Germinal center (tissue), 1 donor: ENCODE results near the gene ZBTB38.
A peak's percentile ranks its signal among the peaks of the same experiment; 100 is the strongest.

Source experiments
- DNase-seq: peaks from one replicate; pipeline ENCODE4 v3.0.0; 2012; ENCODE audit warnings: mixed read lengths, low spot score

Gene ZBTB38

DNA sequence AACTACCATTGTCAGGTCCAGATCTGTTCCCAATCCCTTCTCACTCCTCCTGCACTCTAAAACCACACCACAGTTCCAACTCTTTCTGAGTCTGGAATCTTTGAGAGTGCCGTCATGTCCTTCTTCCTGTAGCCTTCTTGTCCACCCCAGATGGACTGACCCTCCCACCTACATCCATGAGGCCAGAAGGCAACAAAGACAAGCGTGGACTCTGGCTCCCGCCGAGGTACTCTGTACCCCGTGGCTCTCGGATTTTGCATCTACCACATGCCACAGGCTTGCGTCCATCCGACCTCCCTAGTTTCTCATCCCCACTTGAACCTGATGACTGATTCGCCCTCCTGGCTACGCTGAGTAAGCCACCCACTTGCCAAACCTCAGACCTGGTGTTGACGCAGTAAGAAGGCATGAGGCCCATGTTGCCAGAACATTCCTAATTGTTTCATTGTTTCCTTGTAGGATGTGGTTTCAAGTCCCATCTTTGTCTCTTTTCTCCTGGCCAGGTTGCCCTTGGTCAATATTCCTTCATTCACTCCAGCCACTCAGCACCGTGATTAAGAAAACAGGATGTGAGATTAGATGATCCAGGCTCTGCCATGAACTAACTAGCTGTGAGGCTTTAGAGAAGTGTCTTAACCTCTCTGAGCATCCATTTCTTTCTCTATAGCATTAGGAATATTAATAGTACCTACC lies 1.1 kb upstream of the ZBTB38 start:
- DNase-seq: no peak

DNA sequence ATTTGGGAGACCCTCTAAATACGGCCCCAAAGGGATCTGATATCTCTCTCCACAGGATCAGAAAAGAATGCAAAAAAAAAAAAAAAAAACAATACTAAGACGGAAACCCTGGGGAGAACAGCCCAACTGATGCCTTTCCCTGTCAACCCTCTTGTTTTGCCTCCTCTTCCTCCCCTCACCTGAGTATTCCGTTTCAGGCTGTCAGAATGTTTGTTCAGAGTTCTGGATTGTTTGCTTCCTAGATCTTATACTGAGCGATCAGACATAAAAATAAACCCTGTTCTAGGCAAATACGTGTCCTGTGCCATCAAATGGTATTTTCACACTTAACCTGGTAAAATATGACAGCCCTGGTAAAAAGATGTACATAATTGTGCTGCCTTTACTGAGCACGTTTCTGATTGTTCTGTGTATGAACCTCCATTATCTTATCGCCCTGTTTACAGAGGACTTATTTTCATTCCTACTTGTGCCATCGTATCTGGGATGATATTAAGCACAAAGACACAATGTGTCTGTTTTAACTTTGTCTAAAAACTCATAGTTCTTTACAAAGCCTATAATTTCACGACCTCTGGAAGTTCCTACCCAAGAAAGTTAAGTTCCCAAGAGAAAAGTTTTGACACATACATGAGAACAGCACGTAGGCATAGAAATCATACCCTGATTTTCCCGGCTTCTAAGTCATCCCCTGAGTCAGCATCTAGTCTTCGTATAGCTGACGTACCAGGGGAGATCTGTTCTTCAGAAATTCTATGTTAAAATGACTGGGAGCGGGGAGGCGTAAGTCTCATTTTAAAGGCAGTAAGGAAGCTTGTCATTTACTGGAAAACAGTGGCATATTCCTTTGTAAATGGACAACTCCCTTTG lies 856 bp downstream of the ZBTB38 start:
- no peak for DNase-seq

DNA sequence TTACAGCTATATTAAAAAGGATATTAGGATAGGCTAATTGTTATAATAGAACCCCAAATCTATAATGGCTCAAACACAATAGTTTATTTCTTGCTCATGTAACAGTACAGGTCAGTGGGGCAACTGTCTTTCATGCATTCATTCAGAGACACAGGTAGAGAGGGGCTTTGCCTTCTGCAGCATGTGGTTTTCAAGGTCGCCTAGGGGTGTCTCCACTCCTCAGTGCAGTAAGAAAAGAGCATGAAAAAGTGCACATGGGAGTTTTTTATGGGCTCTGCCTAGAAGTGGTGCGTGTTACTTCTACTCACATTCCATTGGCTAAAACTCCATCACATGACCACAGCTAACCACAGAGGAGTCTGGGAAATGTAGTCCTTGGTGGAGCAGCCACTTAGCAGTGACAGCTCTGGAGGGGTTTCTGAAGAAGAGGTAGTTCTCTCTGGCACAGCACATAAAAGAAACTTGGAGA lies 1.8 kb downstream of the ZBTB38 start:
- peak; percentile 90 for DNase-seq

DNA sequence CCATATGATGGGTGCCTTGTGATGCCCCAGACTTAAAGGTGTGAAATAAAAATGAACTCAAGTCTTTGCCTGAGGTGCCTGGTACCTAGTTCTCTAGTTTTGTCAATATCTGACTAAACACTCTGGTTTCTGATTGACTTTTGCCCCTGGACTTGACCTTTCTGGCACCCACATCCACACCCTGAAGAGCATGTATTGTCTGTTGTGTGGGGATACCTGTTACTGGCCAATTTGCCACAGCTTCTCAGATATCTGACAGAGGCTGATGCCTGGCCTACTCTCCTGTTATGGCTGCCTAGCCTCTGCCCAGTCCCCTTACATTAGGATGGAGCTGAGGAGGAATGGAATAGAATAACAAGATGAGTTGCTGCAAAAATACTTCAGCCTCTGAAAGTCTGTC lies 3.6 kb downstream of the ZBTB38 start:
- DNase-seq: no peak

DNA sequence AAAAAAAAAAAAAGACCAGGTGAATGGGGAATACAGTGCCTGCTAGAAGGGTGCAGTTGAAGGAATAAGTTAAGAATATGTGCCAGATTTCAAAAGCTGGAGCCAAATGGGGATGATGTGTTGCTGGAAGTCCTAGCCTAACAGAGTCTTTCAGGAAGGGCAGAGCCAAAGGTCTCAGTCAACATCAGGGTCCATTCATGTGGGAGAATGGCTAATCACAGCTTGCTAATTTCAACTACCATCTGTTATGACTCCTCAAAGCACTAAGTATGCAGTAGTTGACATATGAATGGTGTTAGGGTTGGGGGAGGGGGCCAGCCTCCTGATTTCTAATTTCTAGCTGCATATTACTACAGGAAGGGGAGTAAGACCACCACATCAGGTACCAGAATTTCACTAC lies 4.4 kb downstream of the ZBTB38 start:
- DNase-seq: no peak

DNA sequence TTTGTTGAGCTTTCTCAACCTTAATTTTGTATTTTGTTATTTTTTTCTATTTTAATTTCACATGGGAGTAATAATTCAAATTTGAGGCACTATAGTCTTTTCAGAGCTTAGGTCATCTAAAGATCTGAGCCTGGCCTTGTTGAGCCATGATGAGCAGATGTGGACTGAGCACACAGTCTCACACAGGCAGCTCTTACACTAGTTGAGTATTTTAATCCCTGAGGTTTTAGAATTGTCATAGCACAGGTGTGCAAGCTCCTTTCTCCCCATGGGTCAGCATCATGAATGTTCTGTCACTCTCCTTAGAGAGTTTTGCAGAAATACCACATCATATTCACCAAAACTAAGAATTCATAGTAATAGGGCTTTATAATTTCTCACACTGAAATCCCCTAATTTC lies 4.9 kb downstream of the ZBTB38 start:
- DNase-seq: no peak

DNA sequence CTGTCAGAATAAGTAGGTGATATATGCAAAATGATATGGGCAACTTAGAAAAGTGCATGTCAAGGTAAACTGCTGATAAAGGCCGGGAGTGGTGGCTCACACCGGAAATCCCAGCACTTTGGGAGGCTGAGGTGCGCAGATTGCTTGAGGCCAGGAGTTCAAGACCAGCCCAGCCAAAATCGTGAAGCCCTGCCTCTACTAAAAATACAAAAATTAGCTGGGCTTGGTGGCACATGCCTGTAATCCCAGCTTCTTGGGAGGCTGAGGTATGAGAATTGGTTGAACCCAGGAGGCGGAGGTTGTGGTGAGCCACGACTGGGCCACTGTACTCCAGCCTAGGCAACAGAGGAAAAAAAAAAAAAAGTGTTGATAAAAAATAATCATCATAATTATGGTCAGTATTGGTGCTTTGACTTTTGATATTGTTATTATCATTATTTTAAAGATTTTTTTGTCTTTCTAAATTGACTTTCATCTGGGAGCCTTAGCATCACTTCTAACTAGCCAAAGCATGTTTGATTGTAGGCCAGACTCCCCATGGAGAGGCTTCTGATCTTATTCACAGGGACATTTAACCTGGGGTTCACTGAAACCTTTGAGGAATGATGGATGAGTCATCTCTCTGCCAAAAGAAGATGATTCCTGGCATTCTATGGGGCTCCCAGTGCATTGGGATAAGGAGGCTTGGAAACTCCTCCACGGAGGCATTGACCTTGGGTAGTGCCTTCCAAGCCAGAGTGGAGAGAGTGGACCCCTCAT lies 5.6 kb downstream of the ZBTB38 start:
- DNase-seq: no peak

DNA sequence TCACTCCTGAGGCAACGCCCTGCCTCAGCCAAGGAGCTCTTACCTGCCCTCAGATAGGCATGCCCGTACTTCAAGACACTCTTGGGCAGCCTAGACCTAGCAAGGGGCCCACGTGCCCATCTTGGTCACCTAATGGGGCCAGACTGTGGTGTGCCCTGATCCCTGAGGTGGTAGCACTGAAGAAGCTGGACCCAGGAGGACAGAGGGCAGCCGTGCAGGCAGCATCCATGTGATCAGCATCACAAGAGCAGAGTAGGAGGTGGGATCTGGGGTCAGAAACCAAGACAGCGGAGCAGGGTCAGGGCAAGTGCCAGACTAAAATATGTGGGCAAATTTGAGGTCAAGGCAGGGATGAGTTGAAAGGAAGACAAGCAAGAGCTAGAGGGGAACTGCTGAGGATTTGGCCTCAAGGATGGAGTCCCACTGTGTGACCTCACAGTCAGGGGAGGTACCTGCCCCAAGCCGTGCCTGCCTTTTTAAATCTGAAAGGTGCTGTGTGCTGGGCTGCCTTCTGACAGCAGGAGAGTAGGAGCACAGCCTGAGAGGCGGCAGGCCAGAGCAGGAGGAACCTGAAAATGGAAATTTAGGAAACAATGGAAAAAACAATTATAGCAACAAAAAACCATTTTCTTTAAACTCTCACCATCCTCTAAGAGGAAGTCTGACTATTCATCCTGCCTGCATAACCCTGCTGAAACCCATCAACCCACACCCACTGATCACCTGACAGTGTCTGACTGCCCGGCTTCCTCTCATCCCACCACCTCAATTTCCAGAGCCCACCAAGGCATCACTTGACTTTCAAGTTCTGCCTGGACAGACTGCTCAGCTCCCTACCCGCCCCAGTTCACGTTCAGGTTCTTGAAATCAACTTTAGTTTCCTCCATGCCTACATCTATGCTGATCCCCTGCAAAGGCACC lies 7.3 kb downstream of the ZBTB38 start:
- no peak for DNase-seq

DNA sequence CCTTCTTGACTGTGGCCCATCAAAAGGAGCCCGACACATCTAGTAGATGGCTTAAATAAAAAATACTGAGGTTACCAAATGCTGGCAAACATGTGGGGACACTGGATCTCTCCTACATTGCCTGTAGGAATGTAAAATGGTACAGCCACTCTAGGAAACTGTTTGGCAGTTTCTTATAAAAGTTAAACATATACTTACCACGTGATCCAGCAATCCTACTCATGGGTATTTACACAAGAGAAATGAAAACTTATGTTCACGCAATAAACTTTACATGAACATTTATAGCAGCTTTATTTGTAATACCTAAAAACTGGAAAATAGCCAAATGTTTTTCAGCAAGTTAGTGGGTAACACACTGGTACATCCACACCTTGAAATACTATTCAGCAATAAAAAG lies 9.1 kb downstream of the ZBTB38 start:
- DNase-seq: no peak

DNA sequence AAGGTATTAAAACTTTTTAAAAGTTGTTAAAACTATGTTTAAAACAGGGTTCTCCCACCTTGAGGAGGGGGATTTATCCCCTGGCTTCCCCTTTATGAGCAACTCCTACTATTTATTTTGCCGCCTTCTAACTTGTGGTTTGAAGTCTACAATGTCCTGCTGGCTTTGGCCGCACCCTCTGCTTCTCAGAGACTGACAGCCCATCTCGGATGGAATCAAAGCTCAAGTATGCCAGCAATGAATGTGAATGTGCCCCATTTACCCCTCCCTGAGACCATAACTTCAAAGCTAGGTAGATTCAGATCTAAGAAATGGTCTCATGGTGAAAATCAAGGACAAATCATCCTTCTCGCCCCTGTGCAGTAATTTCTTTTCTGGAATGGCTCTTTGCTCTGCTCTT lies 10.3 kb downstream of the ZBTB38 start:
- DNase-seq: no peak

DNA sequence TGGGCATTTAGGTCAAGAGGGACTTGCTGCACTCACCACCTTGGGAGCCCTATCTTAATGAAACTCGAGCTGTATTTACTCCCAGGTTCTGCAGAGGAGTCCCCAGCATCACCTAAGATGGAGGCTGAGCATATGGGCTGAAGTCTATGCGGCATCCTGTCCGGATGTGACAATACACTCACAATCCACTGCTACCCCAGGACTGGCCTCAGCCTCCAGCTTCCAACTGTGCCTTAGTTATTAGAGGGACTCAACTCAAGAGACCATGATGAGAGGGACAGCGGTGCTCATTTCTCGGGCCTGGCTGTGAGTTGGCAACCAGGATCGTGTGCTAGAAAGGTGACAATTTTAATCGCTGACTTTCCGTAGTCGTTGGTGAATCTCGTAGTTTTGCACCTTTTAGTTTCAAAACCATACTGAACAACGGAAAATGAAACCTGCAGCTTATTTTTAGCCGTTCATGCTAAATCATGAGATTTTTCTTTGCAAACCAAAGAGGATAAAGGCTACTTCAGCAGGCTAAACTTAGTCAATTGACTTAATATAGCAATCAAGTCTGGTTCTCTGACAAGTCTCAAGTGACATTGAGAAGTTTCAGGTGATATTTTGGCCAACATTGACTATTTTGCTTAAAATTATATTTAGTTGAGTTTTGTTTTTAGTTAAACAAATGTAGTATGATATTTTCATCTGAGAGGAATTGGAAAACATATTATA lies 11.1 kb downstream of the ZBTB38 start:
- peak; percentile 33 for DNase-seq

DNA sequence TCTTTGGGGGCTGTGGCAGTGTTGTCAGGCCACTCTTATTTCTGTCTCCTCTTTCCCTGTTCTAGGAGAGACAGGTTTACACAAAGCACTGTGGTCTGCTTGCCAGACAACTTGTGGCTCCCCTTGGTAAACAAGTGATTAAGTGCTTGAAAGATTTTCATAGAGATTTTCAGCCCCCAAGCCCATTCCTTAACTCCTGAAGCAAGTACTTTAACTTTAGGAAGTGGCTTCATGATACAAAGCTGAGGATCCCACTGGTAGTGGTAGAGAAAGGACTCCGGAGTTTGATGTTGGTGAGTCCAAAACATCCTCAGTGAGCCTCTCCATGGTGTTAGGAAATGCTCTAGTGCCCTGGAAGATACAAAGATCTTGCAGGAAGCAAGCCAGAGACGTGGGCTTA lies 12.0 kb downstream of the ZBTB38 start:
- no peak for DNase-seq

DNA sequence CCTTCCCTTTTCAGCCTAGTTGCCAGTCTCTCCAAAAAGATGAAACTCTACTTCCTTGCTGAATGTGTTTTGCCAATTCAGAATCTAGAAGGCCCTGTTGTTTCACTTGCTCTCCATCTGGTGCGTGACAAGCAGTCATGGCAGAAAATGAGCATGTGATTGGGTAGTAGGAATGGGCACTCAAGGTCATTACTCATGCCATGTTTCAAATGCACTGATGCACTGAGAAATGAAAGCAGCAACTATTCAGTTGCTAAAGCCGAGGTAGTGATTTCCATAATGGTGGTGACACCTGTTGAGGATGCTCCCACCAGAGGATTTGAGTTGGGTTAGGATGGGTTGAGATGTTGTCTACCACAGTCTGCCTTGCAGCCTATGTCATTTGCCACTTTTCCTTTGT lies 12.7 kb downstream of the ZBTB38 start:
- DNase-seq: no peak

DNA sequence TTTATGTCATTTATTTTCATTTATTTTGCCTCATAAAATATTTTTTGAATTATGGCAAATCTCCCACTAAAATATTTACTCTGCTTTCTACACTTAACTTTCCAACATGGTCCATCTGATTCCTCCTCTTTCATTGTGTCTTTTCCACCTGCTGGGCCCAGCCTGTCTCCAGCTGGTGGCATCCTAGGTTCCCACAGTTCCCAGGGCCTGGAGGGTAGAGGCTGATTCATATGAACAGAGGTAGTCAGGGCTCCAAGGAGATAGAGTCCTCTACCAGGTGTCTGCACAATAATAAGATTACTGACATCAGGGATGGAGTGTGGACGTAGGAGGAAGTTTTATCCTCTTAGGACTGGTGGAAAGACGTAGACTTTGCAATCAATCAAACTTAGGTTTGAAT lies 14.3 kb downstream of the ZBTB38 start:
- no peak for DNase-seq

DNA sequence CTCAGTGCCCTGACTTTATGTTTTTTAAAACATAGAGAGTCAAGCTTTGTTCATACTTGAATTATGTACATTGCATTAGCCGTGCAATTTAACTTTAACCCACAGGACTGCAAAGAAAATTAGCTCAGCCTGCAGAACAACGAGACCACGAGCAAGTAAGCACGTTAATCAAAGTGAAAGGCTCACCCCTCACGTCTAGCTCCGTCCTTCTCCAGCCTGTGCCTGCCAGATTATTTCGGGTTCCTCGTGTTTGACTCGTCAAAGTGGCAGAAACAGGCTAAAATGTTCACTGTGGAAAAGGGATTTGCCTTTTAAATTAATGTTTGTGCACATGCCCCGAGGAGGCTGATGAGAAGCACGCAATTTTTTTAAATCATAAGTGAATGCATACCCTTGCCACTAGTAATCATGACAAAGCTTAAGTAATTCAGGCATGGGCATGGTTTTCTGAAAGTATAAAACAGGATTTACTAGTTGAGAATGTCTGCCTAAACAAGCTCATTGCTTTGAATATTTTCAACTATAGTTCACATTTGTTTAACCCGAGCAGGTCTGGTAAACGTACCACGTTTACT lies 15.3 kb downstream of the ZBTB38 start:
- no peak for DNase-seq

DNA sequence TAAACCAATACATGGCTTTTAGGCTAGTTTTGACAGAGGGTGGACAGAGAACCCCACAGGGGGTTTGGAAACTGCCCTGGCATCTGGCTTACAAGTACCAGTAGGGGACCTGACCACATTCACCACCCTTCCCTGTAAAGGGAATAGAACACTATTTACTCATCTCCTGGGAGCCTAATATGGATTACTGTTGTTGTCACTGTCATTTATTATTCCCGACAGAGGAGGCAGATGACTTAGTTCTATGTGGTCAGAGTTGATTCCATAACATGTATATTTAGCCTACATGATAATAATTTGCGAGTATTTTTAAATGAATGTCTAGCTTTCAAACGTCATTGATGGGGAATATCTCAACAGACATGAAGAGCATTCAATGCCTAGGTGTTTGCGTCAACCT lies 15.9 kb downstream of the ZBTB38 start:
- no peak for DNase-seq

DNA sequence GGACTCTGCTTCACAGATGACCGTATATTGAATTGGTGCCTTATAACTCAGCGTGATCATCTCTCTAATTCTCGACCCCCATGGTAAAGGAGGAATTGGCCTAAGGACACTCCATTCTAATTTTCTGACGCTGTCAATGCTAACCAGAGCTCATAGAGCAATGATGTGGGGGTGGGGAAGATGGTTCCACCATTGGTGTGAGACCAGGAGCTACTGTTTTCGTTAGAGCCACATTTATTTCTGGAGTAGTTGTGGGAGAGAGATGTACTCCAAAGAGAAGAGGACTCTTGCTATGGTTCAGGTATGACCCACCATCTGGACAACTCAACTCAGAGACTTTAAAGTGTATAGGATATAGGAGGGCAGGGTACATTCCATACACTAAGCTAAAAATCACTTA lies 16.3 kb downstream of the ZBTB38 start:
- DNase-seq: no peak

DNA sequence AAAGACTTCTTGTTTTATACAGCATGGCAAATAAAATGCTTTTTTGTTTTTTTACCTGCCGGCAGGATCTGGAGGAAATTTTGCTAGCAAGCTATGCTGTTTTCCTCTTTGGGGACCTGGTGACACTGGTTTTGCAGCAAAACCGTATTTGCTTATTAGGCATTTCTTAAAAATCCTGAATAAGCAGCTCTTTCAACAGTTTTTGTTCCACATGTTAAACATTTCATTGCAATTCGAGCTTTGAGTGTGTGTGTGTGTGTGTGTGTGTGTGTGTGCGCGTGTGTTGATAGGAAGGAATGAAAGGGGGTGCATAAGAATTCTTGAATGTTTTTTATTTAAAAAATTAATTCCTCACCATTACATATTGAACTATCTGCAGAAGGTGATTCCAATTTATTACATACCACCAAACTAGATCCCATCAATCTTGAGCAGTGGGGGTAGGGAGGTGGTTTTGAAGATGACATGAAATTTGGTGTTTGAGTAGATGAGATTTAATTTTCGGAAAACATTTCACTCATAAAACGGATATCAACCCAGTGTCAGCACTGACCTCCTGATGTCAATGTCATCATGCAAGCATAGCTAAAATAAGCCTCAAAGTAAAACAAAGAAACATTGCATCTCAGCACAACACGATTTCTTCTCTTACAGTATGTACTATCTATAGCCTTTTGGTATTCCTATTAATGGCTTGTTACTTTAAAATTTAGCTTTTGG lies 17.3 kb downstream of the ZBTB38 start:
- DNase-seq: no peak

DNA sequence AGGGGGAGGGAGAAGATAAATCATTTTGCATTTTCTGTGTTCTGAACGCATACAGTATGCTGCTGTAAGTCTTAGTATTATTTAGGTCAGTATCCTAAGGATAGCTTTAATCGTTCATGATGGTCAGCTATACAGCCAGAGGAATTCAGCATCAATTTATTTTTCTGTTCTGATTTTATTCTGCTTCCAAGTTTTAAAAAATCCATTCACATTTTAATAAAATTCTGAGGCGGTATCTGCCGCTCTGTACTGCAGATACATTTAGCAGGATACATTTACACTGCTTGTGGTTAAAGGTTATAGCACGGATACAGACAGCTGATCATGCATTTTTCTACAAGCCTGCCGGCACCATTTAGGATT lies 17.8 kb downstream of the ZBTB38 start:
- no peak for DNase-seq

DNA sequence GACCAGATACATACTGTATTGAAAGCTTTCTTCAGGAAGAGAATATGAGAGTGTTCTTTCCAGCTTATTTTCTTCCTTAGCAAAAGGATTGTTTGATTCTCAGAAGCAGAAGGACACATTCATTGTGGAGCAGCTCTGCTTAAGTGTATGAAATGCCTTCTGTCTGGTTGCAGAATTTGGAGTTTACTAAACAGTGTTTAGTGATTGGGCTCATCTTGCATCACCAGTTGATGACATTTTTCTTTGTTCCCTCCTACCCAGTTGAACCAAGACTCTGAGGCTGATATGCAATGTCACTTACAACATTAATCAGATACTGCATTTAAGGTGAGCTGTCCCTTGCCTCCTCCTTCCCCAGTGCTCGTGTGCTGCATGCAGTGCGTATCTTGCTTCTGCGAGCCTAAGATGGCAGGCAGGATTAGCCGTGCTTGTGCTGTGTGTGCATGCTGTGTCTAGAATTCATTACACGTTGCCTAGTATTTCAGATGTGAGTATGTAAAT lies 18.4 kb downstream of the ZBTB38 start:
- DNase-seq: no peak
